ENCODE measurements around the gene SLC44A1. TPM values are rescaled to one million over a fixed set of nuclear protein-coding genes. Genes with fewer than 3 reads are reported as not detected.
A peak's percentile ranks its signal among the peaks of the same experiment; 100 is the strongest.

SLC44A1 gene
- total RNA-seq, 1 donor from 2014 or later: 51.3 TPM

DNA sequence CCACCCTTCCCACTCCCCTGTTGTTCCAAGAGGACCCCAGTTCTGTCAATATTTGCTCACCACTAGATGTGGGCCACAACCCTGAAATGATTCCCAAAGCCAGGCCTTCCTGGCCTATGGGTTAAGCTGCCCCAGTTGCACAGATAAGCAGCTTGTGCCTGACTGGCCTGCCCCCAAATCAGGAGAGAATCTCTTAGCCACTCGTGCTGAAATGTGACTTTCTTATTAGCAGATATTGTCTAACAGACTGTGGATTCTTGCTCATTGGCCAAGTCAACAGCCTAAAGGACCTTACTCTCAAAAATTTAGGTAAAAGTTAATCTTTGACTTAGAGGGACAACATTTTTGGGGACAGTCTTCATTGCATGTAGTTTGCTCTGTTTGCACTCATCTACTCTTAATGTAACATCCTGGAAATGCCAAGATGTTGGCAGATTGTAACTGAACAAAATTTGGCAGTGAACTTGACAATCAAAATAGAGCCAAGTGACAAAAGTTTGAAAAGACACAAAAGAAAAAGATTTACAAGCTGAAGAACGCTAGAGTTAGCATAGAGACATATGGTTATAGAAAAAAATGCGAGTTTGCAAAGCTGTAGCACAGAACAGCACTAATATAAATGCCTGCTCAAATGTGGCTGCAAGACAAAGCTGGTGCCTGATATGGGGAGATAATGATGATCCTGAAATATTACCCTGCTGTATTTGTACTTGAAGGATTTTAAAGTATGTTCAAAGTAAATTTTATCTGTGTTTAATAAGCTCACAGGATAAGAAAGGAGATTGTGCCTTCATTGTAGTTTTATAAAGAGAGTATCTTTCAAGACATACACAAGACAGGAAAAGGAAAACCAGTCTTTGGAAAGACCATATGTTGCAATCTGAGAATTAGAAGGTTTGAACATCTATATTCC lies 174.4 kb downstream of the SLC44A1 start:
- Histone ChIP-seq H3K4me3 (ENCODE audit: low read depth, low read length) (no peak overlapping the region), H3K27me3 (ENCODE audit: control insufficient read depth, insufficient read depth, low read length) (no peaks in the 10 kb centered on the region), H3K36me3 (ENCODE audit: control insufficient read depth, insufficient read depth, low read length) (no peaks in the 10 kb centered on the region)
- FAIRE-seq (no peak), DNase-seq (ENCODE audit: low read depth) (no peak)
- TF ChIP-seq, protein P1, sequence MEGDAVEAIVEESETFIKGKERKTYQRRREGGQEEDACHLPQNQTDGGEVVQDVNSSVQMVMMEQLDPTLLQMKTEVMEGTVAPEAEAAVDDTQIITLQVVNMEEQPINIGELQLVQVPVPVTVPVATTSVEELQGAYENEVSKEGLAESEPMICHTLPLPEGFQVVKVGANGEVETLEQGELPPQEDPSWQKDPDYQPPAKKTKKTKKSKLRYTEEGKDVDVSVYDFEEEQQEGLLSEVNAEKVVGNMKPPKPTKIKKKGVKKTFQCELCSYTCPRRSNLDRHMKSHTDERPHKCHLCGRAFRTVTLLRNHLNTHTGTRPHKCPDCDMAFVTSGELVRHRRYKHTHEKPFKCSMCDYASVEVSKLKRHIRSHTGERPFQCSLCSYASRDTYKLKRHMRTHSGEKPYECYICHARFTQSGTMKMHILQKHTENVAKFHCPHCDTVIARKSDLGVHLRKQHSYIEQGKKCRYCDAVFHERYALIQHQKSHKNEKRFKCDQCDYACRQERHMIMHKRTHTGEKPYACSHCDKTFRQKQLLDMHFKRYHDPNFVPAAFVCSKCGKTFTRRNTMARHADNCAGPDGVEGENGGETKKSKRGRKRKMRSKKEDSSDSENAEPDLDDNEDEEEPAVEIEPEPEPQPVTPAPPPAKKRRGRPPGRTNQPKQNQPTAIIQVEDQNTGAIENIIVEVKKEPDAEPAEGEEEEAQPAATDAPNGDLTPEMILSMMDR (IDR thresholded peaks at IDR 0.05; ENCODE audit: insufficient read depth, low read length, severe bottlenecking): no peak

- H3K4me3 ChIP-seq (ENCODE audit: low read depth, low read length): no peak overlapping the region
- no peaks in the 10 kb centered on the region for H3K36me3 ChIP-seq (ENCODE audit: control insufficient read depth, insufficient read depth, low read length)
- FAIRE-seq (no peak), DNase-seq (ENCODE audit: low read depth) (no peak)
- no peaks in the 10 kb centered on the region for H3K27me3 ChIP-seq (ENCODE audit: control insufficient read depth, insufficient read depth, low read length)
- TF ChIP-seq, protein P1 (IDR thresholded peaks at IDR 0.05; ENCODE audit: insufficient read depth, low read length, severe bottlenecking): no peak
Observed at GRCh38 chr9:105419816-105420597, 175.6 kb downstream of the SLC44A1 start.

- Histone ChIP-seq H3K36me3 (ENCODE audit: control insufficient read depth, insufficient read depth, low read length) (no peaks in the 10 kb centered on the region), H3K27me3 (ENCODE audit: control insufficient read depth, insufficient read depth, low read length) (no peaks in the 10 kb centered on the region), H3K4me3 (ENCODE audit: low read depth, low read length) (no peak overlapping the region)
- DNase-seq (ENCODE audit: low read depth) (no peak), FAIRE-seq (no peak)
- TF ChIP-seq, protein P1 (IDR thresholded peaks at IDR 0.05; ENCODE audit: insufficient read depth, low read length, severe bottlenecking): no peak
Observed at GRCh38 chr9:105421154-105421553, 176.7 kb downstream of the SLC44A1 start.

GRCh38 chr9:105421864-105422263 lies 177.4 kb downstream of the SLC44A1 start:
- TF ChIP-seq, protein P1 (IDR thresholded peaks at IDR 0.05; ENCODE audit: insufficient read depth, low read length, severe bottlenecking): no peak
- FAIRE-seq: no peak

DNA sequence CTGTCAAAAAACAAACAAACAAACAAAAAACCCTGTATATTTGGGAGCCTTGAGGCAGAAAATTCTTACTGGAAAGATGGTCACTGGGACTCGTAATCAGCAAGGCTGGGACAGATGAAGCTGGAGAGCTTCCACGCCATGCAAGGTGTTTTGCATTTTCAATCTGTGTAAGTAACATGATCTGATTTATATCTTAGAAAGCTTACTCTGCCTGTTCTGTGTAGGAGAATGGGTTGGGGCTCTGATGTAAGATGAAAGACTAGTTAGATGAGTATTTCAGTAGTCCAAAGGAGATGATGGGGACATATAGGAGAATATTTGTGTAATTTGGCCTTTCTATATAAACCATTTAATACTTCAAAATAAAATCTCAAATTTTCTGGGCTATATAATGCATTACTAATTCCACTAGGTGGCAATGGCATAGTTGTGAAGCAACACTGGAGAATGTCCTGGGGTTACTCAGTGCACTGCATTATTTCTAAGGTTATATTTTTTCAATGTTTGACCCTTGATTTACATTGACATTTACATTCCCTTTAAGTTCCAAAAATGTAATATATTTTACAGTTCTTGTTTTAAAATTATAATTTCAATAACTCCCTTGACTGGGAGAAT lies 181.5 kb downstream of the SLC44A1 start:
- DNase-seq (ENCODE audit: low read depth): peak; percentile 39
- Histone ChIP-seq H3K4me3 (ENCODE audit: low read depth, low read length) (no peak overlapping the region), H3K36me3 (ENCODE audit: control insufficient read depth, insufficient read depth, low read length) (no peaks in the 10 kb centered on the region), H3K27me3 (ENCODE audit: control insufficient read depth, insufficient read depth, low read length) (no peaks in the 10 kb centered on the region)
- FAIRE-seq: no peak
- TF ChIP-seq, protein P1 (IDR thresholded peaks at IDR 0.05; ENCODE audit: insufficient read depth, low read length, severe bottlenecking): peak; percentile 28

More at GRCh38 chr9:105421864-105422263, 177.4 kb downstream of the SLC44A1 start:
- no peak for DNase-seq (ENCODE audit: low read depth)
- Histone ChIP-seq H3K27me3 (ENCODE audit: control insufficient read depth, insufficient read depth, low read length) (no peaks in the 10 kb centered on the region), H3K36me3 (ENCODE audit: control insufficient read depth, insufficient read depth, low read length) (no peaks in the 10 kb centered on the region), H3K4me3 (ENCODE audit: low read depth, low read length) (no peak overlapping the region)

Data from bronchial epithelial cell (primary cell).